Femur (tissue), 1 donor: Measurements from ENCODE around the gene TMEM131L.
"Not testable (repeated sequence)": the region's sequence is repeated elsewhere in the genome, so short reads cannot be mapped to it uniquely, and the experiment has no call there.

ENCODE experiments used
- DNase-seq: peaks from one replicate; pipeline ENCODE4 v3.0.0-alpha.2; 2017

TMEM131L gene

GRCh38 chr4:153450544-153450917 lies 15.6 kb upstream of the TMEM131L start:
- DNase-seq = no peak

- DNase-seq = not testable (repeated sequence)
These were observed 15.0 kb upstream of the TMEM131L start for GRCh38 chr4:153451145-153451544.

GRCh38 chr4:153451911-153452657 lies 14.1 kb upstream of the TMEM131L start:
- DNase-seq = no peak

GRCh38 chr4:153452658-153453378 lies 13.3 kb upstream of the TMEM131L start:
- DNase-seq = no peak

GRCh38 chr4:153453402-153453801 lies 12.8 kb upstream of the TMEM131L start:
- DNase-seq = no peak

GRCh38 chr4:153458969-153459368 lies 7.2 kb upstream of the TMEM131L start:
- DNase-seq = no peak

- DNase-seq = not testable (repeated sequence)
These were observed 4.6 kb upstream of the TMEM131L start for GRCh38 chr4:153461549-153461948.

GRCh38 chr4:153464068-153464467 lies 2.1 kb upstream of the TMEM131L start:
- no peak for DNase-seq

- DNase-seq = no peak
These were observed 1.0 kb upstream of the TMEM131L start for GRCh38 chr4:153465140-153465539.

GRCh38 chr4:153465615-153466080 lies 512 bp upstream of the TMEM131L start:
- DNase-seq = peak; percentile 82

GRCh38 chr4:153466949-153467896 lies 1.1 kb downstream of the TMEM131L start:
- peak; percentile 62 for DNase-seq

- no peak for DNase-seq
These were observed 1.7 kb downstream of the TMEM131L start for GRCh38 chr4:153467897-153468262.

- peak; percentile 31 for DNase-seq
These were observed 2.4 kb downstream of the TMEM131L start for GRCh38 chr4:153468587-153468986.

GRCh38 chr4:153469031-153469430 lies 2.9 kb downstream of the TMEM131L start:
- no peak for DNase-seq

- DNase-seq = not testable (repeated sequence)
These were observed 5.0 kb downstream of the TMEM131L start for GRCh38 chr4:153471071-153471697.

- DNase-seq = no peak
These were observed 5.5 kb downstream of the TMEM131L start for GRCh38 chr4:153471698-153472093.

- no peak for DNase-seq
These were observed 6.2 kb downstream of the TMEM131L start for GRCh38 chr4:153472122-153473037.

- DNase-seq = no peak
These were observed 8.1 kb downstream of the TMEM131L start for GRCh38 chr4:153474251-153474650.

- DNase-seq = no peak
These were observed 10.8 kb downstream of the TMEM131L start for GRCh38 chr4:153476829-153477574.

GRCh38 chr4:153479101-153479500 lies 12.9 kb downstream of the TMEM131L start:
- peak; percentile 46 for DNase-seq

- DNase-seq = no peak
These were observed 14.5 kb downstream of the TMEM131L start for GRCh38 chr4:153480704-153481103.
